DOHH2 (cell line): ENCODE measurements around the gene ITGB8.

ENCODE experiments used
- H3F3A ChIP-seq: fragments of 200-600 bp; sonication (generic), shearing (Covaris generic); 2 replicates; pipeline ENCODE4 v1.6.0; 2016; ENCODE audit warnings: antibody characterized with exemption, mild to moderate bottlenecking; ENCODE audit not compliant: control insufficient read depth, insufficient read depth
- H3K27ac ChIP-seq: fragments of 200-600 bp; sonication (generic); 2 replicates; pipeline ENCODE4 v1.5.1; 2014; ENCODE audit warnings: low read depth, mild to moderate bottlenecking, low read length, moderate library complexity
- H3K27me3 ChIP-seq: fragments of 200-600 bp; sonication (generic); 2 replicates; pipeline ENCODE4 v1.6.1; 2014; ENCODE audit warnings: mild to moderate bottlenecking, low read length, mixed read lengths; ENCODE audit not compliant: control insufficient read depth
- H3K36me3 ChIP-seq: fragments of 200-600 bp; sonication (generic); 2 replicates; pipeline ENCODE4 v1.6.1; 2014; ENCODE audit warnings: mild to moderate bottlenecking, low read length, moderate library complexity, mixed read lengths; ENCODE audit not compliant: control insufficient read depth
- H3K4me1 ChIP-seq: fragments of 200-600 bp; sonication (generic); 2 replicates; pipeline ENCODE4 v1.6.1; 2014; ENCODE audit warnings: mild to moderate bottlenecking, low read length, mixed read lengths; ENCODE audit not compliant: control insufficient read depth
- H3K4me2 ChIP-seq: fragments of 200-600 bp; sonication (generic); 2 replicates; pipeline ENCODE4 v1.6.0; 2014; ENCODE audit warnings: mild to moderate bottlenecking, low read length, moderate library complexity
- H3K4me3 ChIP-seq: fragments of 200-600 bp; sonication (generic); 2 replicates; pipeline ENCODE4 v1.5.1; 2014; ENCODE audit warnings: mild to moderate bottlenecking, low read length, mixed read lengths
- H3K79me2 ChIP-seq: fragments of 200-600 bp; sonication (generic); 2 replicates; pipeline ENCODE4 v1.6.1; 2014; ENCODE audit warnings: mild to moderate bottlenecking, low read length, mixed read lengths; ENCODE audit not compliant: control insufficient read depth
- H3K9me2 ChIP-seq: fragments of 200-600 bp; sonication (generic); replicated peaks from 2 replicates; pipeline ENCODE4 v1.6.1; 2014; ENCODE audit warnings: mild to moderate bottlenecking, low read length, mixed read lengths; ENCODE audit not compliant: control insufficient read depth
- H3K9me3 ChIP-seq: fragments of 200-600 bp; sonication (generic); 2 replicates; pipeline ENCODE4 v1.6.1; 2014; ENCODE audit warnings: antibody characterized with exemption, low read length, mixed read lengths; ENCODE audit not compliant: control insufficient read depth, insufficient read depth
- H4K20me1 ChIP-seq: fragments of 200-600 bp; sonication (generic); 2 replicates; pipeline ENCODE4 v1.6.0; 2014; ENCODE audit warnings: low read depth, mild to moderate bottlenecking, antibody characterized with exemption, low read length, moderate library complexity; ENCODE audit not compliant: control insufficient read depth, insufficient read depth
- EZH2phosphoT487 ChIP-seq: fragments of 200-600 bp; sonication (generic); IDR thresholded peaks from 2 replicates; pipeline ENCODE4 v1.6.1; 2017; ENCODE audit warnings: borderline replicate concordance, mild to moderate bottlenecking, antibody characterized with exemption, low read length, moderate library complexity, mixed read lengths
- TF ChIP-seq, protein P1 (sequence below): fragments of 200-600 bp; sonication (generic); IDR thresholded peaks from one replicate; pipeline ENCODE4 v1.5.1; 2014; ENCODE audit warnings: antibody characterized with exemption, mild to moderate bottlenecking, low read depth, low read length; ENCODE audit not compliant: poor library complexity, severe bottlenecking

Gene ITGB8

DNA sequence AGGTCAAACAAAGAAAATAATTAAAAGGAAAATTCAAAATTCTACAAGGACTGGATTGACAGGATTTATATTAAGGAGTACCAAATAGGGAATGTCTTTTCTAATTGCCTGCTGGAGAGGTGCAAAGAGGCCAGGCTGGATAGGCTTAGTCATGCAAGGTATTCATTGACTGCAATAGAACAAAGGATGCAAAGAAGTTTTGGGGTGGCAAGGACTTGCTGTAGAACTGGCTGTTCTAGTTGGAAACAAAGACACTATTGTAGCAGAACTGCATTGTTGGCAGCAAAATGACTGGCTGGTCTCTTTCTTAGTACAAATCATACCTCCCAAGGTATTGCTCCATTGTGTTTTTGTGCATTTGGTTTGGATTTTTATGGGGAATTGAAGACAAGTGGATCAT, 10.1 kb downstream of the ITGB8 start:
- Histone ChIP-seq H3F3A (no peaks in the 10 kb centered on the region), H3K79me2 (no peaks in the 10 kb centered on the region), H3K9me3 (no peaks in the 10 kb centered on the region), H4K20me1 (no peaks in the 10 kb centered on the region), H3K27me3 (peaks cover 3% of the 10 kb centered on the region; the same call in 1 of the 2 replicates), H3K36me3 (no peaks in the 10 kb centered on the region), H3K4me2 (no peak overlapping the region), H3K4me3 (no peak overlapping the region), H3K4me1 (no peaks in the 10 kb centered on the region), H3K27ac (no peak overlapping the region), H3K9me2 (no peaks in the 10 kb centered on the region)
- TF ChIP-seq, protein P1, sequence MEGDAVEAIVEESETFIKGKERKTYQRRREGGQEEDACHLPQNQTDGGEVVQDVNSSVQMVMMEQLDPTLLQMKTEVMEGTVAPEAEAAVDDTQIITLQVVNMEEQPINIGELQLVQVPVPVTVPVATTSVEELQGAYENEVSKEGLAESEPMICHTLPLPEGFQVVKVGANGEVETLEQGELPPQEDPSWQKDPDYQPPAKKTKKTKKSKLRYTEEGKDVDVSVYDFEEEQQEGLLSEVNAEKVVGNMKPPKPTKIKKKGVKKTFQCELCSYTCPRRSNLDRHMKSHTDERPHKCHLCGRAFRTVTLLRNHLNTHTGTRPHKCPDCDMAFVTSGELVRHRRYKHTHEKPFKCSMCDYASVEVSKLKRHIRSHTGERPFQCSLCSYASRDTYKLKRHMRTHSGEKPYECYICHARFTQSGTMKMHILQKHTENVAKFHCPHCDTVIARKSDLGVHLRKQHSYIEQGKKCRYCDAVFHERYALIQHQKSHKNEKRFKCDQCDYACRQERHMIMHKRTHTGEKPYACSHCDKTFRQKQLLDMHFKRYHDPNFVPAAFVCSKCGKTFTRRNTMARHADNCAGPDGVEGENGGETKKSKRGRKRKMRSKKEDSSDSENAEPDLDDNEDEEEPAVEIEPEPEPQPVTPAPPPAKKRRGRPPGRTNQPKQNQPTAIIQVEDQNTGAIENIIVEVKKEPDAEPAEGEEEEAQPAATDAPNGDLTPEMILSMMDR, result no peak
- TF ChIP-seq EZH2phosphoT487, result no peak

DNA sequence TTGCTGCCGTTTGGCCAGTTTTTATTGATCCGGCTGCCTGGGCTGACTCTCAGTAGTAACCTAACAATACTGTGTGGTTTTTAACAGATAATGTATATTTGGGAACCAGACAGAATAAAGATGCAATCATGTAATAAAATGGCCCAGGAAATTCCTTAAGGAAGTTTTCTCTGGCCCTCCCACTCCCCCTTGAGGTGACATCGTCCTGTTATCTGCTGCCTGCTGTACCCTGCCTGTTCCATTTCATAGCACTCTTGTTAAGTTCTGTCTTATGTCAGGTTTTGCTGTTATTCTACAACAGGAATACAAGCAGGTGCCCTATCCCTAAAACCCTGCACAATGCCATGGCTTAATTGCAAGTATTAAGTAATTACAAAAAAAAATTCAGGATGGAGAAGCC, 12.5 kb downstream of the ITGB8 start:
- no peaks in the 10 kb centered on the region for H3F3A ChIP-seq
- TF ChIP-seq EZH2phosphoT487, result no peak
- peaks cover 4% of the 10 kb centered on the region; the same call in 1 of the 2 replicates for H3K27me3 ChIP-seq
- no peaks in the 10 kb centered on the region for H3K4me1 ChIP-seq
- no peak overlapping the region for H3K27ac ChIP-seq
- no peaks in the 10 kb centered on the region for H3K36me3 ChIP-seq
- no peaks in the 10 kb centered on the region for H3K9me2 ChIP-seq
- H3K4me2 ChIP-seq, result no peak overlapping the region
- H3K4me3 ChIP-seq, result no peak overlapping the region
- no peaks in the 10 kb centered on the region for H3K79me2 ChIP-seq
- H3K9me3 ChIP-seq, result no peaks in the 10 kb centered on the region
- H4K20me1 ChIP-seq, result no peaks in the 10 kb centered on the region

DNA sequence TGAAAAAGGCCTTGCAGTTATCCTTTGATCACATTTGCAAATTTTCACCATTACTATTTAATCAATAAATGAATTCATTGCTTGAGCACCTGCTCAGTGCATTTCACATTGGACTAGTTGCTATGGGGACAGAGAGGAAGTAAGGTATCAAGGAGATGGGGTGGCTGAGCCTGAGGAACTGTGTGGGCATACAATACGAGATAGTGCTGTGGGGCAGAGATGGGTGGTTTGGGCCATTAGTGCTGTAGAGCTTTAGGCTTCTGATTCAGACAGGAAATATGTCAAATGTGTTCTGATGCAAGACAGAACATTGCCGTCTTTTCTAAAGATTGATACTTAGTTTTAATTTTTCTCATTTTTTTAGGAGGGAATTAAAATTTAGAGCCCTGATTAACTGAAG, 13.2 kb downstream of the ITGB8 start:
- Histone ChIP-seq H3F3A (no peaks in the 10 kb centered on the region), H3K27ac (no peak overlapping the region), H3K27me3 (peaks cover 8% of the 10 kb centered on the region; the same call in 1 of the 2 replicates), H3K9me3 (no peaks in the 10 kb centered on the region), H4K20me1 (no peaks in the 10 kb centered on the region), H3K4me1 (no peaks in the 10 kb centered on the region), H3K4me3 (no peak overlapping the region), H3K79me2 (no peaks in the 10 kb centered on the region), H3K36me3 (no peaks in the 10 kb centered on the region), H3K4me2 (no peak overlapping the region), H3K9me2 (no peaks in the 10 kb centered on the region)
- TF ChIP-seq, protein P1, result no peak
- TF ChIP-seq EZH2phosphoT487, result no peak

DNA sequence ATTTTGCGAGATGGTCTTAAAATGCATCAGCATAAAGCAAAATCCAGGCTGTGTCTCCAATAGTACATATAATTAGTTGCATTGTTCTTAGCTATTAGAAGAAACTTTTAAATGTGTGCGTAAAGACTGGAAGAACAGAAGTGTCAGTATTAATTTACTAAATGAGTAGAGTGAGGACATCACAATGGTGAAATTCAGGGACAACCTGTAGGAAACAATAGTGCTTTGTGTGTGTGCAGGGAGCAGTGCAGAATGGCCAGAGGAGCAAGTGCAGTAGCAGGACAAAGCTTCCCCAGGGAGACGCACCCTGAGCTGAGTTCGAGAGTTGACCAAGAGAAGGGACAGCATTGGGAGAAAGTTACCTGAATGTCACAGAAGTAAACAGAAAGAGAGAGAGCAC, 13.7 kb downstream of the ITGB8 start:
- Histone ChIP-seq H3K4me3 (no peak overlapping the region), H3K79me2 (no peaks in the 10 kb centered on the region), H3K27me3 (peaks cover 8% of the 10 kb centered on the region; the same call in 1 of the 2 replicates), H3K36me3 (no peaks in the 10 kb centered on the region), H3K9me2 (no peaks in the 10 kb centered on the region), H3K9me3 (no peaks in the 10 kb centered on the region), H3K4me2 (no peak overlapping the region), H3K4me1 (no peaks in the 10 kb centered on the region), H3K27ac (no peak overlapping the region), H3F3A (no peaks in the 10 kb centered on the region), H4K20me1 (no peaks in the 10 kb centered on the region)
- TF ChIP-seq, protein P1, result no peak
- no peak for TF ChIP-seq EZH2phosphoT487
